GM23338 (cell line): ENCODE data around the gene NWD2. TPM values are rescaled to one million over a fixed set of nuclear protein-coding genes. Genes with fewer than 3 reads are reported as not detected.

Source experiments
- ATAC-seq: fragments of 200-7000 bp; cut with Tn5 transposase; 3 replicates; pipeline ENCODE4 v1.9.1; 2020
- DNase-seq: peaks from one replicate; pipeline ENCODE4 v3.0.0-alpha.2; 2015; ENCODE audit warnings: low spot score
- H2AFZ ChIP-seq: fragments of 200-600 bp; sonication (generic); 2 replicates; pipeline ENCODE4 v1.8.0; 2016; ENCODE audit warnings: antibody characterized with exemption, mild to moderate bottlenecking, moderate library complexity
- H3F3A ChIP-seq: fragments of 200-600 bp; sonication (generic); replicated peaks from 2 replicates; pipeline ENCODE4 v1.8.0; 2017; ENCODE audit warnings: antibody characterized with exemption, mixed run types, low read depth
- H3K27ac ChIP-seq: fragments of 200-600 bp; sonication (generic); 2 replicates; pipeline ENCODE4 v1.6.1; 2016; ENCODE audit warnings: low read depth
- H3K27me3 ChIP-seq: fragments of 200-600 bp; sonication (generic); 2 replicates; pipeline ENCODE4 v1.8.0; 2016; ENCODE audit warnings: mild to moderate bottlenecking, mixed run types, moderate library complexity; ENCODE audit not compliant: insufficient read depth
- H3K36me3 ChIP-seq: fragments of 200-600 bp; sonication (generic); 2 replicates; pipeline ENCODE4 v1.8.0; 2016; ENCODE audit warnings: mild to moderate bottlenecking; ENCODE audit not compliant: insufficient read depth
- H3K4me1 ChIP-seq: fragments of 200-600 bp; sonication (generic); 2 replicates; pipeline ENCODE4 v1.8.0; 2016; ENCODE audit warnings: mild to moderate bottlenecking, moderate library complexity; ENCODE audit not compliant: insufficient read depth
- H3K4me2 ChIP-seq: fragments of 200-600 bp; sonication (generic); 2 replicates; pipeline ENCODE4 v1.7.1; 2017; ENCODE audit warnings: mixed run types
- H3K4me3 ChIP-seq: fragments of 200-600 bp; sonication (generic); 2 replicates; pipeline ENCODE4 v1.6.1; 2016; ENCODE audit warnings: mixed run types
- H3K79me2 ChIP-seq: fragments of 200-600 bp; sonication (generic); replicated peaks from 2 replicates; pipeline ENCODE4 v1.8.0; 2017; ENCODE audit warnings: mild to moderate bottlenecking; ENCODE audit not compliant: insufficient read depth
- H3K9me2 ChIP-seq: fragments of 200-600 bp; sonication (generic); 2 replicates; pipeline ENCODE4 v1.8.0; 2017; ENCODE audit not compliant: insufficient read depth
- H4K20me1 ChIP-seq: fragments of 200-600 bp; sonication (generic); replicated peaks from 2 replicates; pipeline ENCODE4 v1.8.0; 2017; ENCODE audit warnings: mild to moderate bottlenecking; ENCODE audit not compliant: insufficient read depth
- H3K27ac Mint-ChIP-seq: 2 replicates; pipeline ENCODE4 v1.8.0; 2020; ENCODE audit warnings: inconsistent platforms, mild to moderate bottlenecking, moderate library complexity, mixed read lengths
- H3K27me3 Mint-ChIP-seq: 3 replicates; pipeline ENCODE4 v1.8.0; 2022; ENCODE audit warnings: low read depth, mild to moderate bottlenecking, moderate library complexity, mixed read lengths, inconsistent platforms; ENCODE audit not compliant: insufficient read depth, poor library complexity
- H3K36me3 Mint-ChIP-seq: 3 replicates; pipeline ENCODE4 v1.8.0; 2021; ENCODE audit warnings: low read depth, mild to moderate bottlenecking, inconsistent platforms, moderate library complexity, mixed read lengths
- H3K4me1 Mint-ChIP-seq: 3 replicates; pipeline ENCODE4 v1.8.0; 2020; ENCODE audit warnings: mild to moderate bottlenecking, inconsistent platforms, mixed read lengths
- H3K4me3 Mint-ChIP-seq: 3 replicates; pipeline ENCODE4 v1.8.0; 2021; ENCODE audit warnings: moderate library complexity, mild to moderate bottlenecking, inconsistent platforms, mixed read lengths
- H3K9me3 Mint-ChIP-seq: 3 replicates; pipeline ENCODE4 v1.8.0; 2020; ENCODE audit warnings: moderate library complexity, mild to moderate bottlenecking, inconsistent platforms, mixed read lengths
- CTCF ChIP-seq, 2 experiments: fragments of 200-600 bp in 1 of 2; sonication (generic) in 1 of 2; conservative IDR thresholded peaks; 2 replicates each; pipeline versions ENCODE4 v1.5.1 to v1.6.1; 2016 to 2017; ENCODE audit warnings: antibody characterized with exemption in 2 of 2, low read depth in 2 of 2, mild to moderate bottlenecking in 2 of 2, moderate library complexity in 1 of 2
- EZH2 ChIP-seq: fragments of 200-600 bp; sonication (generic); IDR thresholded peaks from one replicate; pipeline ENCODE4 v1.8.0; 2017; ENCODE audit warnings: antibody characterized with exemption, mild to moderate bottlenecking, low read depth; ENCODE audit not compliant: unreplicated experiment
- JUNB ChIP-seq: IDR thresholded peaks from one replicate; pipeline ENCODE4 v1.6.1; 2016; ENCODE audit warnings: antibody characterized with exemption; ENCODE audit not compliant: unreplicated experiment
- REST ChIP-seq: IDR thresholded peaks from one replicate; pipeline ENCODE4 v1.6.1; 2018; ENCODE audit warnings: antibody characterized with exemption; ENCODE audit not compliant: unreplicated experiment
- ZNF114 ChIP-seq: fragments of 250-450 bp; sonication (Bioruptor Pico); IDR thresholded peaks from 2 replicates; pipeline ENCODE4 v1.5.0; 2020; ENCODE audit warnings: mild to moderate bottlenecking, moderate library complexity
- ZNF331 ChIP-seq: fragments of 250-450 bp; sonication (Bioruptor Pico); IDR thresholded peaks from 2 replicates; pipeline ENCODE4 v1.5.0; 2020; ENCODE audit warnings: low read depth, mild to moderate bottlenecking, moderate library complexity
- polyA plus RNA-seq: library from polyadenylated mRNA; unstranded; fragments of >200 nt; fragmentation: Nextera tagmentation; extraction: Ambion mirVana; gene quantifications from 2 replicates; pipeline ENCODE4 v1.2.1, GENCODE V29; 2016
- total RNA-seq: library from RNA; depleted of rRNA; stranded (reverse); fragments of >200 nt; shearing (Covaris generic); gene quantifications from 2 replicates; pipeline ENCODE4 v1.2.3, GENCODE V29; 2014

NWD2 gene
- total and polyA plus RNA-seq, 2 experiments from 2014 or later: 0.07 TPM; not detected in 1

- H3K4me3 Mint-ChIP-seq: no peak overlapping the region
- ATAC-seq (no peak), DNase-seq (no peak)
- Histone ChIP-seq H3K27ac (no peak overlapping the region), H3K4me3 (no peak overlapping the region), H3F3A (no peaks in the 10 kb centered on the region), H4K20me1 (no peaks in the 10 kb centered on the region), H3K9me2 (peaks cover 7% of the 10 kb centered on the region; the same call in 1 of the 2 replicates), H3K79me2 (no peaks in the 10 kb centered on the region), H3K27me3 (no peaks in the 10 kb centered on the region), H2AFZ (no peak overlapping the region), H3K4me2 (no peak overlapping the region), H3K4me1 (no peaks in the 10 kb centered on the region), H3K36me3 (no peaks in the 10 kb centered on the region)
- peaks cover 4% of the 10 kb centered on the region; the same call in 1 of the 3 replicates for H3K9me3 Mint-ChIP-seq
- H3K27ac Mint-ChIP-seq: no peak overlapping the region
- no peaks in the 10 kb centered on the region for H3K36me3 Mint-ChIP-seq
- no peaks in the 10 kb centered on the region for H3K27me3 Mint-ChIP-seq
- no peaks in the 10 kb centered on the region for H3K4me1 Mint-ChIP-seq
- TF ChIP-seq CTCF (conservative IDR thresholded peaks at IDR 0.05; ENCODE audit: low read depth in 2 of 2) (no peak), JUNB (no peak), EZH2 (no peak)
Measured at GRCh38 chr4:37338972-37339371, 94.4 kb downstream of the NWD2 start.

GRCh38 chr4:37358748-37359147 lies 114.2 kb downstream of the NWD2 start:
- Histone ChIP-seq H4K20me1 (no peaks in the 10 kb centered on the region), H3F3A (no peaks in the 10 kb centered on the region), H3K27me3 (no peaks in the 10 kb centered on the region), H3K4me3 (no peak overlapping the region), H3K4me2 (no peak overlapping the region), H3K79me2 (no peaks in the 10 kb centered on the region), H3K9me2 (no peaks in the 10 kb centered on the region; the same call in 1 of the 2 replicates), H2AFZ (no peak overlapping the region), H3K27ac (no peak overlapping the region), H3K4me1 (no peaks in the 10 kb centered on the region; the same call in 1 of the 2 replicates), H3K36me3 (no peaks in the 10 kb centered on the region)
- DNase-seq (no peak), ATAC-seq (no peak)
- TF ChIP-seq ZNF114 (no peak), ZNF331 (CRISPR knock-in tag) (no peak), REST (no peak)
- H3K27ac Mint-ChIP-seq: no peak overlapping the region
- H3K27me3 Mint-ChIP-seq: no peaks in the 10 kb centered on the region
- no peaks in the 10 kb centered on the region for H3K36me3 Mint-ChIP-seq
- H3K4me3 Mint-ChIP-seq: no peak overlapping the region
- no peaks in the 10 kb centered on the region for H3K4me1 Mint-ChIP-seq
- H3K9me3 Mint-ChIP-seq: no peaks in the 10 kb centered on the region
